Measurements from ENCODE around the gene ZNF726. TPM values are rescaled to one million over a fixed set of nuclear protein-coding genes. Genes with fewer than 3 reads are reported as not detected.

Gene ZNF726
- total RNA-seq, 1 donor, result 3.2 TPM

- no peak overlapping the region for H3K4me3 ChIP-seq (ENCODE audit: low read depth, low read length)
- DNase-seq (ENCODE audit: low read depth), result no peak
- TF ChIP-seq CTCF (IDR thresholded peaks at IDR 0.05; ENCODE audit: insufficient read depth, low read length), result no peak
Observed at GRCh38 chr19:23906835-23907234, 7.9 kb upstream of the ZNF726 start.

GRCh38 chr19:23908165-23908564 is 6.5 kb upstream of the ZNF726 start:
- no peak for DNase-seq (ENCODE audit: low read depth)
- H3K4me3 ChIP-seq (ENCODE audit: low read depth, low read length), result no peak overlapping the region
- TF ChIP-seq CTCF (IDR thresholded peaks at IDR 0.05; ENCODE audit: insufficient read depth, low read length), result no peak

- H3K4me3 ChIP-seq (ENCODE audit: low read depth, low read length), result no peak overlapping the region
- no peak for TF ChIP-seq CTCF (IDR thresholded peaks at IDR 0.05; ENCODE audit: insufficient read depth, low read length)
- DNase-seq (ENCODE audit: low read depth), result no peak
Observed at GRCh38 chr19:23909222-23909621, 5.5 kb upstream of the ZNF726 start.

GRCh38 chr19:23913931-23914330 is 755 bp upstream of the ZNF726 start:
- no peak overlapping the region for H3K4me3 ChIP-seq (ENCODE audit: low read depth, low read length)
- no peak for DNase-seq (ENCODE audit: low read depth)
- TF ChIP-seq CTCF (IDR thresholded peaks at IDR 0.05; ENCODE audit: insufficient read depth, low read length), result no peak

- no peak for TF ChIP-seq CTCF (IDR thresholded peaks at IDR 0.05; ENCODE audit: insufficient read depth, low read length)
- peak; percentile 0 for DNase-seq (ENCODE audit: low read depth)
- no peak overlapping the region for H3K4me3 ChIP-seq (ENCODE audit: low read depth, low read length)
Observed at GRCh38 chr19:23916991-23917390, 2.3 kb downstream of the ZNF726 start.

GRCh38 chr19:23917856-23918255 is 3.2 kb downstream of the ZNF726 start:
- TF ChIP-seq CTCF (IDR thresholded peaks at IDR 0.05; ENCODE audit: insufficient read depth, low read length), result no peak
- DNase-seq (ENCODE audit: low read depth), result no peak
- no peak overlapping the region for H3K4me3 ChIP-seq (ENCODE audit: low read depth, low read length)

- TF ChIP-seq CTCF (IDR thresholded peaks at IDR 0.05; ENCODE audit: insufficient read depth, low read length), result no peak
Observed at GRCh38 chr19:23925285-23925684, 10.6 kb downstream of the ZNF726 start.

More at GRCh38 chr19:23925285-23925684, 10.6 kb downstream of the ZNF726 start:
- no peak overlapping the region for H3K4me3 ChIP-seq (ENCODE audit: low read depth, low read length)
- DNase-seq (ENCODE audit: low read depth), result no peak

All from fibroblast of the aortic adventitia (primary cell).